ENCODE results near the gene NFASC.

- TF ChIP-seq CTCF (IDR thresholded peaks at IDR 0.05) (no peak), POLR2A (IDR thresholded peaks at IDR 0.05) (no peak)
These were observed 127.1 kb downstream of the NFASC start for GRCh38 chr1:204997591-204998355.
